ENCODE measurements around the gene METTL5.
"Not testable (repeated sequence)": the region's sequence is repeated elsewhere in the genome, so short reads cannot be mapped to it uniquely, and the experiment has no call there.

DNA sequence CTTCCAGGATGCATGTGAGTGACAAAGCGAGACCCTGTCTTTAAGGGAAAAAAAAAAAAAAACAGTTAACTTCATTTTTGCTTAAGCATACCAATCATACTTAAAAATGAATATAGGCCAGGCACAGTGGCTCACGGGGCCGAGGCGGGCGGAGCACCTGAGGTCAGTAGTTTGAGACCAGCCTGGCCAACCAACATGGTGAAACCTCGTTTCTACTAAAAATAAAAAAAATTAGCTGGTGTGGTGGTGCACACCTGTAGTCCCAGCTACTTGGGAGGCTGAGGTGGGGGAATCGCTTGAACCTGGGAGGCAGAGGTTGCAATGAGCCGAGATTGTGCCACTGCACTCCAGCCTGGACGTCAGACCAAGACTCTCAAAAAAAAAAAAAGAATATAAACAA is 46.7 kb upstream of the METTL5 start:
- TF ChIP-seq, protein P1, sequence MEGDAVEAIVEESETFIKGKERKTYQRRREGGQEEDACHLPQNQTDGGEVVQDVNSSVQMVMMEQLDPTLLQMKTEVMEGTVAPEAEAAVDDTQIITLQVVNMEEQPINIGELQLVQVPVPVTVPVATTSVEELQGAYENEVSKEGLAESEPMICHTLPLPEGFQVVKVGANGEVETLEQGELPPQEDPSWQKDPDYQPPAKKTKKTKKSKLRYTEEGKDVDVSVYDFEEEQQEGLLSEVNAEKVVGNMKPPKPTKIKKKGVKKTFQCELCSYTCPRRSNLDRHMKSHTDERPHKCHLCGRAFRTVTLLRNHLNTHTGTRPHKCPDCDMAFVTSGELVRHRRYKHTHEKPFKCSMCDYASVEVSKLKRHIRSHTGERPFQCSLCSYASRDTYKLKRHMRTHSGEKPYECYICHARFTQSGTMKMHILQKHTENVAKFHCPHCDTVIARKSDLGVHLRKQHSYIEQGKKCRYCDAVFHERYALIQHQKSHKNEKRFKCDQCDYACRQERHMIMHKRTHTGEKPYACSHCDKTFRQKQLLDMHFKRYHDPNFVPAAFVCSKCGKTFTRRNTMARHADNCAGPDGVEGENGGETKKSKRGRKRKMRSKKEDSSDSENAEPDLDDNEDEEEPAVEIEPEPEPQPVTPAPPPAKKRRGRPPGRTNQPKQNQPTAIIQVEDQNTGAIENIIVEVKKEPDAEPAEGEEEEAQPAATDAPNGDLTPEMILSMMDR (conservative IDR thresholded peaks at IDR 0.05; ENCODE audit: low read depth, low read length), result not testable (repeated sequence)
- TF ChIP-seq EZH2 (IDR thresholded peaks at IDR 0.05; ENCODE audit: borderline replicate concordance, low read depth, low read length, poor library complexity, severe bottlenecking), result not testable (repeated sequence)

Data from A673 (cell line).